Measurements from ENCODE around the gene HECW1.

The HECW1 gene

DNA sequence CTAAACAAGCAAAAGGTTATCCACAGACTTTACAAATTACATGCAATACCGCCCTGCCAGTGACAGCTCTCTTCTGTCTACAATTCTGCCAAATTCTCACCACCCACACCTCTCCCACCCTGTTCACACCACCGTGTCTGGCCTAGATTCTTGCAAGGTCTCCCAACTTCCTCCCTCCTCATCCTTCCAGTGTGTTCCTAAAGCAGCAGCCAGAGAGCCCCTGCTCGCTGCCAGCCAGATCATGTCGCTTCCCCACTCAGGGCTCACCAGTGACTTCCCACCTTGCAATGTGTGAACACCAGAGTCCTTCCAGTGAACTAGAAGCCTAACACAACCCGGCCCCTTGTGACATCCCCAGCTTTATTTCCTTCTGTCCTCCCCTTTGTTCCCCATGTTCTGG, 121.6 kb downstream of the HECW1 start:
- no peaks in the 10 kb centered on the region for H3K4me1 Mint-ChIP-seq
- H3K27ac Mint-ChIP-seq, result no peak overlapping the region
- peaks cover 3% of the 10 kb centered on the region for H3K27me3 Mint-ChIP-seq (ENCODE audit: low read depth, poor library complexity)
- DNase-seq, result no peak
- no peak overlapping the region for H3K4me3 Mint-ChIP-seq
- TF ChIP-seq, protein P1, sequence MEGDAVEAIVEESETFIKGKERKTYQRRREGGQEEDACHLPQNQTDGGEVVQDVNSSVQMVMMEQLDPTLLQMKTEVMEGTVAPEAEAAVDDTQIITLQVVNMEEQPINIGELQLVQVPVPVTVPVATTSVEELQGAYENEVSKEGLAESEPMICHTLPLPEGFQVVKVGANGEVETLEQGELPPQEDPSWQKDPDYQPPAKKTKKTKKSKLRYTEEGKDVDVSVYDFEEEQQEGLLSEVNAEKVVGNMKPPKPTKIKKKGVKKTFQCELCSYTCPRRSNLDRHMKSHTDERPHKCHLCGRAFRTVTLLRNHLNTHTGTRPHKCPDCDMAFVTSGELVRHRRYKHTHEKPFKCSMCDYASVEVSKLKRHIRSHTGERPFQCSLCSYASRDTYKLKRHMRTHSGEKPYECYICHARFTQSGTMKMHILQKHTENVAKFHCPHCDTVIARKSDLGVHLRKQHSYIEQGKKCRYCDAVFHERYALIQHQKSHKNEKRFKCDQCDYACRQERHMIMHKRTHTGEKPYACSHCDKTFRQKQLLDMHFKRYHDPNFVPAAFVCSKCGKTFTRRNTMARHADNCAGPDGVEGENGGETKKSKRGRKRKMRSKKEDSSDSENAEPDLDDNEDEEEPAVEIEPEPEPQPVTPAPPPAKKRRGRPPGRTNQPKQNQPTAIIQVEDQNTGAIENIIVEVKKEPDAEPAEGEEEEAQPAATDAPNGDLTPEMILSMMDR (IDR thresholded peaks at IDR 0.05), result no peak
- no peaks in the 10 kb centered on the region for H3K36me3 Mint-ChIP-seq (ENCODE audit: low read depth)
- no peaks in the 10 kb centered on the region for H3K9me3 Mint-ChIP-seq

DNA sequence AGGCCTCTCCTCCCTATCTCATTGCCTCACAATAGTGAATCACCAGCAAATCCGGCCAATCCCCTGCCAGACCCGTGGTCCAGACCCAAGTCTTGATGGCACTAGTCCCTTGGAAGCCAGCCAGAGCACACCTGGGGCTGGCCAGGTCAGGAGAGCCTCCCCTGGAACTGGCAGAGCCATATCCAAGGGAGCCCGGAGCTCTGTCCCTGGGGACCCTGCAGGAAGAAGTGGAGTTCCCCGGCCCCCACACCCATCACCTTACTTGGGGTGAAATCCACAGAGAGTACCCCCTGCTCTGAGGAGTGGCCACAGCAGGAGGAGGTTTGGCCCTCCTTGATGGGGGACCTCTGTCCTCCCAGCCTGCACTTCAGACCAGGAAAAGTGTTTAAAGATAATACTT, 122.5 kb downstream of the HECW1 start:
- Mint-ChIP-seq H3K4me1 (no peaks in the 10 kb centered on the region), H3K27me3 (ENCODE audit: low read depth, poor library complexity) (peaks cover 3% of the 10 kb centered on the region), H3K4me3 (no peak overlapping the region), H3K36me3 (ENCODE audit: low read depth) (no peaks in the 10 kb centered on the region), H3K9me3 (no peaks in the 10 kb centered on the region), H3K27ac (no peak overlapping the region)
- DNase-seq, result no peak
- TF ChIP-seq, protein P1 (IDR thresholded peaks at IDR 0.05), result no peak

DNA sequence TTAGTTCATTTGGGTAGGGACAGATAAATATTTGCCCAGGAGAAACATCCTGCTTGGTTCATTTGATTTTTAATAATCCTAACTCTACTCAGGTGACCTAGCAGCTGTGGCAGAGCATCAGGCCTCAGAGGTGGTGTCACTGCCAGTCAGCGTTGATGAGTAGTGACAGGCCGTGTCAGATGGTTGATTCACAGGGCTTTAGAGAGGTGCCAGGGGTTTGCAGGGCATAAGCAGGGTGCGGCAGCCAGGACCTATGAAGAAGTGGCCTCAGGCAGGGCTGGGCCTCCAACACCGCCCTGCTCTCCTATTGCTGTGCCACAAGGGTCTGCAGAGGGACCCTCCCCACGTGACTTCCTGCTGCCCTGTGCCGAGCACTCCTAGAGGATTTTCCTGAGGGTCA, 128.1 kb downstream of the HECW1 start:
- no peaks in the 10 kb centered on the region for H3K9me3 Mint-ChIP-seq
- H3K4me1 Mint-ChIP-seq, result peaks cover 21% of the 10 kb centered on the region
- no peak overlapping the region for H3K4me3 Mint-ChIP-seq
- H3K27ac Mint-ChIP-seq, result peak overlapping the region; percentile 70
- H3K27me3 Mint-ChIP-seq (ENCODE audit: low read depth, poor library complexity), result peaks cover 4% of the 10 kb centered on the region
- no peak for DNase-seq
- TF ChIP-seq, protein P1 (IDR thresholded peaks at IDR 0.05), result no peak
- H3K36me3 Mint-ChIP-seq (ENCODE audit: low read depth), result no peaks in the 10 kb centered on the region

DNA sequence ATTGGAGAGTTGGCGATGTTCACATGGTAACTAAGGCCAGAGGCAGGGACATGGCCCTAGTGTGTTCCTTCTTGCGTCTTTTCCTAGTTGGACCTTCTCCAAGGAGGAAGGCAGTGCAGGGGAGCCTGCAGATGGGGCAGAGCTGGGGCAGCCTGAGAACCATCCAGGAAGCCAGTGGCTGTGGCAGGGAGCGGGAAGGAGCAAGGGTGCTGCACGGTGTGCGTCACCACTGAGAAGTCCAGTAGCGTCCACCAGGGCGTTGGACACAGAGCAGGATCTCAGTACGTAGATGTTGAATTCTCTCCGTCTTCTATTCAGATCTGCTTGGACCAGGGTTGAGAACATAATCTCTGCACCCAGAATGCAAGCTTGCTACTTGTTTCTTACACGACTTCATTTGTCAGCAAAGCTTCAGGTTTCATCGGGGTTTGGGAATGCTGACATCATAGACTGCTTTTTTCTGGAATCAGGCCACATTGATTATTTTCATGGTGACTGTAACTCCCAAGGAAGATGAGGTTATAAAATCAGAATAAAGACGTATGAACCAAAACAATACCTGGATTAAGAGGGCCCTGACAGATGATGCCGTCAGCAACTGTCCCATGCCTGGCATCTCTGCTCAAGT, 130.3 kb downstream of the HECW1 start:
- peaks cover 25% of the 10 kb centered on the region for H3K4me1 Mint-ChIP-seq
- no peaks in the 10 kb centered on the region for H3K36me3 Mint-ChIP-seq (ENCODE audit: low read depth)
- TF ChIP-seq, protein P1 (IDR thresholded peaks at IDR 0.05), result no peak
- DNase-seq, result no peak
- no peaks in the 10 kb centered on the region for H3K9me3 Mint-ChIP-seq
- H3K27me3 Mint-ChIP-seq (ENCODE audit: low read depth, poor library complexity), result peaks cover 4% of the 10 kb centered on the region
- no peak overlapping the region for H3K27ac Mint-ChIP-seq
- H3K4me3 Mint-ChIP-seq, result no peak overlapping the region

DNA sequence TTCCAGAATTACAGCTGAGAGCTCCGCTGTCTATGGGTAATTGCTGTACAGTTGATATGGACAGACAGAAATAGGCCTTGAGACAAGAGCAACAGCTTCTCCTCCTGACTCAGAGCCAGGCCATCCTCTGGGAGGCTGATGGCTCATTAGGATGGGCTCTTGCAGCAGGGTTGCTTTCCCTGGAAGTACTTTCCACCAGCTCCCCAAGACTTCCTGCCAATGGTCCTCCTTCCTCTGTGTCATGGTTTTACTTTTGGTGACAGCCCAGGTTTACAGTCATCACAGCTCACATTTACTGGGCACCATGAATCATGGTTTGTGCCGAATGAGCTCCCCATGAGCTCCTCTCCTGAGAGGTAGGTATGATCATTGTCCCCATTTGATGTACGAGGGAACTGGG, 131.8 kb downstream of the HECW1 start:
- TF ChIP-seq, protein P1 (IDR thresholded peaks at IDR 0.05), result no peak
- DNase-seq, result no peak
- Mint-ChIP-seq H3K36me3 (ENCODE audit: low read depth) (no peaks in the 10 kb centered on the region), H3K4me3 (no peak overlapping the region), H3K9me3 (no peaks in the 10 kb centered on the region), H3K4me1 (peaks cover 25% of the 10 kb centered on the region), H3K27me3 (ENCODE audit: low read depth, poor library complexity) (peaks cover 4% of the 10 kb centered on the region), H3K27ac (no peak overlapping the region)

DNA sequence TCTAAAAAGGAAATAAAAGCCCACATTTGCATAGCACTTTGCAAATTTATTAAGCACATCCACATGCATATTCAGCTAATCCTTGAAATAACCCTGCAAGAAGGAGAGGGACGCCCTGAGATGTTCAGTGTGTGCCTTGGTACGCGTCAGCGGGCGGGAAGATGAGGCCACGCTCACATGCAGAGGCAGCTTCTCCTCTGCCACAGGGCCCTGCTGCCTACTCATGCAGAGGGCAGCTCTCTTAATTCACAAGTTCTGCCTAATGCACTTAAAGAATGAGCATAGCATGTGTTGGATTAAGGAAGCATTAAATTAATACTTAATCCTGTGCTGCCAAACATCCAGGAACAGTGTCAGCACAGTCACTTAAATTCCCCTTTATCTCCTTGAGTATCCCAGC, 132.3 kb downstream of the HECW1 start:
- no peaks in the 10 kb centered on the region for H3K9me3 Mint-ChIP-seq
- TF ChIP-seq, protein P1 (IDR thresholded peaks at IDR 0.05), result no peak

More for the DNA sequence above, 132.3 kb downstream of the HECW1 start:
- peaks cover 25% of the 10 kb centered on the region for H3K4me1 Mint-ChIP-seq
- no peak overlapping the region for H3K27ac Mint-ChIP-seq
- H3K4me3 Mint-ChIP-seq, result no peak overlapping the region
- H3K27me3 Mint-ChIP-seq (ENCODE audit: low read depth, poor library complexity), result peaks cover 4% of the 10 kb centered on the region
- DNase-seq, result no peak
- no peaks in the 10 kb centered on the region for H3K36me3 Mint-ChIP-seq (ENCODE audit: low read depth)
